ENCODE measurements around the gene CUTA.
"Not testable (repeated sequence)": the region's sequence is repeated elsewhere in the genome, so short reads cannot be mapped to it uniquely, and the experiment has no call there.

The CUTA gene

GRCh38 chr6:33420491-33421343 is 2.8 kb upstream of the CUTA start:
- no peak for DNase-seq

GRCh38 chr6:33419580-33420490 is 1.9 kb upstream of the CUTA start, which contains the start of gene SYNGAP1:
TSS of gene SYNGAP1 (plus strand) at chr6:33420065. CDS start at chr6:33420265, 200 bp downstream.
- DNase-seq = no peak

GRCh38 chr6:33418690-33419291 is 884 bp upstream of the CUTA start:
- DNase-seq = no peak

- DNase-seq = no peak
Measured at GRCh38 chr6:33417128-33417902, 592 bp downstream of the CUTA start.

DNA sequence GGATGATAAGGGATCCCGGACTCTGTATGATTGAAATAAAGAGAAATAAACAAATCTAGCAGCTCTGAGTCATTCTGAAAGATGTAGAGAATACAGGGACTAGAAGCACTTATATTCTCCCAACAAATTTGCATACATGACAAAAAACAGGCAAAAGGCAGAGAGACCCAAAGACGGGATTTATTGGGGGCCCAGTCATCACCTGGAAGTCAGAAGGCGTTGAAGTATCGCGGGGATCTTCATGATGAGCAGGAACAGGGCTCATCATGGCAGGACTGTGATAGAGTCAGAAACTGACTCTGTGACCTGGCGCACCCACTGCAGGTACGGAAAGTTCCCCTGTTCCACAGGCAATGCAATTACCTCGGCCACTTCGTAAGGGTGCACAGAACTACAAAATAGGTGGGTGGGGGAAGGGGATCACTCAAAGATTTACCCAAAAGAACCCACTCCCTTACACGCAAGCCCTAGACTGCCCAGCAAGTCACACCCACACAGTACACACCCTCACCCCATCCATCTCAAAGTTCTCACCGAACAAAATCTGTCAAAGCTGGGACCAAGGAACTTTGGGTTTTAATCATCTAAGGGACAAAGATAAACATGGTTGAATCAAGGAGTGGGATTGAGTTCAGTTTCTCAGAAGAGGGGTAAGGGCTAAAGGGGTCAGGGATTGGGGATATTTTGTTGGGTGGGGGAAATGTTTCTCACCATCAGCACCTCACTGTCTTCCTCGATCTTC is 1.4 kb downstream of the CUTA start:
- no peak for DNase-seq

- DNase-seq = no peak
Measured at GRCh38 chr6:33415831-33416230, 2.1 kb downstream of the CUTA start.

DNA sequence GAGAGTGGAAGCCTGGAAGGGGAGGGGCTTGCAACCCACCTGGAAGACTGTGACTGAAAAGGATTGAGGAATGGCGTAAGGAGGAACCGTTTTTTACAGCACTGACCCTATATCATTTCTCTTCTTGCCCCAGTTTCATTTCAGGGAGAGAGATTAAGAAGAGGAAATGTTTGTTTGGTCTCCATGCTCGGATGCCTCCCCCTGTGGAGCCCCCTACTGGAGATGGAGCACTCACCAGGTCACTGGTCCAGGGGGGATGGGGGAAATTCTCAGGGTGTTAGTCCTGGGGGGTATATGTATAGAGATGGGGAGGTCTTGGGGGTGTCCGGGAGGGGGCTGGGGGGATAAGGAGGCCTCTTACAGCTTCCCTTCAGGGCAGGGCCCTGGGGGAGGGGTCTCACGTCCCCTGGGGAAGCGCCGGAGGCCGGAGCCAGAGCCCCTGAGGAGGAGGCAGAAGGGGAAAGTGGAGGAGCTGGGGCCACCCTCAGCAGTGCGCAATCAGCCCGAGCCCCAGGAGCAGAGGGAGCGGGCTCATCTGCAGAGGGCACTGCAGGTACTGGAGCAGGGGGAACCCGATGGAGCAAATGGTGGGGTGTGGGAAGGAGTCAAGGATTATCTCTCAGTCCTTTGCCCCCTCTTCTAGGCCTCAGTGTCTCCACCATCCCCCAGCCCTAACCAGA is 3.2 kb downstream of the CUTA start:
- no peak for DNase-seq

DNA sequence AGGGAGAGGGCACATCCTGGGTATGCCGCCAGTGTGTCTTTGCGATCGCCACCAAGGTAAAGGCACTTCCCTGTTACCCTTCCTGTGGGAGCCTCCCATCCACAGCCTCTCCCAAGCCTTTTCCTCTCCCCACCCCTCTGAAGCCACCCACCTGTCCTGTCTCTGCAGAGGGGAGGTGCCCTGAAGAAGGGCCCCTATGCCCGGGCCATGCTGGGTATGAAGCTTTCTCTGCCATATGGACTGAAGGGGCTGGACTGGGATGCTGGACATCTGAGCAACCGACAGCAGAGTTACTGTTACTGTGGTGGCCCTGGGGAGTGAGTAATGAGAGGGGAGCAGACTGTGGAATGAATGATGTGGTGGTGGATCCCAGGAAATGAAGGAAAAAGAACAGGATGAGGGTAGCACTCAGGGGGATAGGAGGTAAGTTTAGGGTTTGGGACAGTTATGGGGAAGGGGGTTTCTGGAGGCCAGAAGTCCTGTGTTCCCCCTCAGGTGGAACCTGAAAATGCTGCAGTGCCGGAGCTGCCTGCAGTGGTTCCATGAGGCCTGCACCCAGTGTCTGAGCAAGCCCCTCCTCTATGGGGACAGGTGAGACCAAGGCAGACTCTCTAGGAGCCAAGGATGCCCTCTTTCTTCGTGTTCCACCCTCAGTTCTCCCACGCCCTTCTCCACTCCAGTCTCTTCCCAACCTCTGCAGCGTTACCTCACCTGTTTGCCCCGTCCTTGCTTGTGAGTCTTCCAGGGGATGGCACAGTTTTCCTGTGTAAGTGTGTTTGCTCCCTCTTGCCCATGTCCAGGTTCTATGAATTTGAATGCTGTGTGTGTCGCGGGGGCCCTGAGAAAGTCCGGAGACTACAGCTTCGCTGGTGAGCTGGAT is 4.4 kb downstream of the CUTA start:
- DNase-seq = no peak

DNA sequence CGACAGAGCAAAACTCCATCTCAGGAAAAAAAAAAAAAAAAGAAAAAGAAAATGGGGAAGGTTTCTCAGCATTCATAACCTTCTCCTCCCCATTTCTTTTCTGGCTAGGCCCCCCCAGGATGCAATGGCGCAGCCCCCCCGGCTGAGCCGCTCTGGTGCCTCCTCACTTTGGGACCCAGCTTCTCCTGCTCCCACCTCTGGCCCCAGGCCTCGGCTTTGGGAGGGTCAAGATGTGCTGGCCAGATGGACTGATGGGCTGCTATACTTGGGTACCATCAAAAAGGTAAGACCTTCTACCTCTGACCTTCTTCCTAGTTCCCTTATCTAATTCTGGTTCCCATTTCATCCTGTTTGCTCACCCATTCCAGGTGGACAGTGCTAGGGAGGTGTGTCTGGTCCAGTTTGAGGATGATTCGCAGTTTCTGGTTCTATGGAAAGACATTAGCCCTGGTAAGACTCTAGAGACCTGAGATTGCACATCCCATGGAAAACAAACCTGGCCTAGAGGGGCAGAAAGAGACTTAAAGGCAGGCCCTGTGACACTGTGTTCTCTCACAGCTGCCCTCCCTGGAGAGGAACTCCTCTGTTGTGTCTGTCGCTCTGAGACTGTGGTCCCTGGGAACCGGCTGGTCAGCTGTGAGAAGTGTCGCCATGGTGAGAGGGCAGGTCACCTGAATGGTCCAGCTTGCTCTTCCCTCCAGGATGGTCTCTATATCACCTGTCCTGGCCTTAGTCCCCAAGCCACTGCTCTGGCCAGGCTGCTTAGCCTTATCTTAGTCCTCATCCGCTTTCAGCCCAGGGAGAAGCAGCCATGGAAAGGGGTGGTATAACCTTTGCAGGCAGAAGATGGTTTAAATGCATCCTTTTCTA is 5.5 kb downstream of the CUTA start:
- DNase-seq = no peak

- no peak for DNase-seq
Measured at GRCh38 chr6:33411632-33412005, 6.3 kb downstream of the CUTA start.

GRCh38 chr6:33410711-33411631 is 6.9 kb downstream of the CUTA start, which contains the start of gene PHF1:
TSS of gene PHF1 (plus strand) at chr6:33411014. CDS start at chr6:33412264, 1,250 bp downstream.
- DNase-seq = peak; percentile 77

- DNase-seq = peak; percentile 97
Measured at GRCh38 chr6:33410050-33410710, 7.7 kb downstream of the CUTA start.

DNA sequence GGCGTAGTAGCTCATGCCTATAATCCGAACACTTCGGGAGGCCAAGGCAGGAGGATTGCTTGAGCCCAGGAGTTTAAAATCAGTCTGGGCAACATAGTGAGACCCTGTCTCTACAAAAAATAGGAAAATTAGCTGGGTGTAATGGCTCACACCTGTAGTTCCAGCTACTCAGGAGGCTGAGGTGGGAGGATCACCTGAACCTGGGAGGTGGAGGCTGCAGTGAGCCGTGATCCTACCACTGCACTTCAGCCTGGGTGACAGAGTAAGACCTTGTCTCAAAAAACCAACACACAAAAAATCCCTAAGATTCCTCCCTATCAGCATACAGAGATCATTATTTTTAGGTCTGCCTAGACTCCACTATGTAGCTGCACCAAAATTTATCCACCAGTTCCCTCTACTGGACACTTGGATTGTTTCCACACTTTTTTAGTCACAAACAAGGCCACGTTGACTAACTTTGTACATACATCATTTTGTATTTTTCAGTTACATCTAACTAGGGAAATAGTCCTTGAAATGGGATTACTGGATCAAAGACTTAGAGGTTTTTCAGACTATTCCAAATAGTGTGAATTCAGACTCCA is 10.7 kb downstream of the CUTA start:
- peak; percentile 21 for DNase-seq

DNA sequence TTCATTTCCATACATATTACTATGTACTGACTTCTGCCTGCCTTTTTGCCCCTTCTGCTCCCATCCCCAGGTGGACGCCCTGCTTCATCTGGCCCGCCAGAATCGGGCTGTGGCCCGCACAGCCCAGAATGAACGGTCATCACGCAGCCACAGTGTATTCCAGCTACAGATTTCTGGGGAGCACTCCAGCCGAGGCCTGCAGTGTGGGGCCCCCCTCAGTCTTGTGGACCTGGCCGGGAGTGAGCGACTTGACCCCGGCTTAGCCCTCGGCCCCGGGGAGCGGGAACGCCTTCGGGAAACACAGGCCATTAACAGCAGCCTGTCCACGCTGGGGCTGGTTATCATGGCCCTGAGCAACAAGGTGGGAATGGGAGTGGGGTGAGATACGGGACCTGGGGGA is 11.8 kb downstream of the CUTA start:
- no peak for DNase-seq

DNA sequence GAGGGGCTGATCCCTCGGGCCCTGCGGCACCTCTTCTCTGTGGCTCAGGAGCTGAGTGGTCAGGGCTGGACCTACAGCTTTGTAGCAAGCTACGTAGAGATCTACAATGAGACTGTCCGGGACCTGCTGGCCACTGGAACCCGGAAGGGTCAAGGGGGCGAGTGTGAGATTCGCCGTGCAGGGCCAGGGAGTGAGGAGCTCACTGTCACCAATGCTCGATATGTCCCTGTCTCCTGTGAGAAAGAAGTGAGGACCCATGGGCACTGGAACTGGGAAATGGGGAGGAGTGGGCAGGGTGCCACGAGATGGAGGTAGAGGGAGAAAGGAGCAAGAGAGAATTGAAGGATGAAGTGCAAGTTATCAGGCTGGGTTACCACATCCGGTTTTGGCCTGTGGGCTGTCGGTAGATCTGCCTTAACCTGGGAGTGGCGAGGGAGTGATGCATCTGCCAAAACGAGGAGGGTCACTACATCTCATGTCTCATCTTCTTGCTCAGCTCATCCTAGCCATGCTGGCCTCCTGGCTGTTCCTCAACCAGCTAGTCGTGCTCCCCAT is 12.4 kb downstream of the CUTA start:
- no peak for DNase-seq

DNA sequence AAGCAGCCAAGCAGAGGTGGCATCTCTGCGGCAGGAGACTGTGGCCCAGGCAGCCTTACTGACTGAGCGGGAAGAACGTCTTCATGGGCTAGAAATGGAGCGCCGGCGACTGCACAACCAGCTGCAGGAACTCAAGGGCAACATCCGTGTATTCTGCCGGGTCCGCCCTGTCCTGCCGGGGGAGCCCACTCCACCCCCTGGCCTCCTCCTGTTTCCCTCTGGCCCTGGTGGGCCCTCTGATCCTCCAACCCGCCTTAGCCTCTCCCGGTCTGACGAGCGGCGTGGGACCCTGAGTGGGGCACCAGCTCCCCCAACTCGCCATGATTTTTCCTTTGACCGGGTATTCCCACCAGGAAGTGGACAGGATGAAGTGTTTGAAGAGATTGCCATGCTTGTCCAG is 13.0 kb downstream of the CUTA start:
- no peak for DNase-seq

DNA sequence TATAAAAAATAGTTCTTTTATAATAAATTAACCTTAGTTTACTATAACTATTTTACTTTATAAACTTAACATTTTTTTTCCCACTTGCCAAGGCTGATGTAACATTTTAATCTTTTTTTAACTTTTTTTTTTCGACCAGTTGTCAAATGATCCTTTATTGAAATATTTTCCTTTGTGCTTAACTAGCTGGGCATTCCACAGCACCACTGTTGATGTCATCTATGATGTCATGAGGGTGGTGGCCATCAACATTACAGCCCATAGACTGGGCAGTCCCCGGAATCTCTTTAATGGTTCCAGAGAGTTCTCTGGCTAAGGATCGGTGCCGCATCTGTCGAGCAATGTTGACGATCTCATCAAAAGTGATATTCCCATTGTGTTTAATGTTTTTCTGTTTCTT is 18.0 kb downstream of the CUTA start:
- DNase-seq = not testable (repeated sequence)

Measured in NCI-H2029 (cell line).